ENCODE measurements around the gene TMEM151B. TPM values are rescaled to one million over a fixed set of nuclear protein-coding genes. Genes with fewer than 3 reads are reported as not detected.
A peak's percentile ranks its signal among the peaks of the same experiment; 100 is the strongest.

TMEM151B gene
- total RNA-seq, 1 donor from 2014 or later: 0.05 TPM

DNA sequence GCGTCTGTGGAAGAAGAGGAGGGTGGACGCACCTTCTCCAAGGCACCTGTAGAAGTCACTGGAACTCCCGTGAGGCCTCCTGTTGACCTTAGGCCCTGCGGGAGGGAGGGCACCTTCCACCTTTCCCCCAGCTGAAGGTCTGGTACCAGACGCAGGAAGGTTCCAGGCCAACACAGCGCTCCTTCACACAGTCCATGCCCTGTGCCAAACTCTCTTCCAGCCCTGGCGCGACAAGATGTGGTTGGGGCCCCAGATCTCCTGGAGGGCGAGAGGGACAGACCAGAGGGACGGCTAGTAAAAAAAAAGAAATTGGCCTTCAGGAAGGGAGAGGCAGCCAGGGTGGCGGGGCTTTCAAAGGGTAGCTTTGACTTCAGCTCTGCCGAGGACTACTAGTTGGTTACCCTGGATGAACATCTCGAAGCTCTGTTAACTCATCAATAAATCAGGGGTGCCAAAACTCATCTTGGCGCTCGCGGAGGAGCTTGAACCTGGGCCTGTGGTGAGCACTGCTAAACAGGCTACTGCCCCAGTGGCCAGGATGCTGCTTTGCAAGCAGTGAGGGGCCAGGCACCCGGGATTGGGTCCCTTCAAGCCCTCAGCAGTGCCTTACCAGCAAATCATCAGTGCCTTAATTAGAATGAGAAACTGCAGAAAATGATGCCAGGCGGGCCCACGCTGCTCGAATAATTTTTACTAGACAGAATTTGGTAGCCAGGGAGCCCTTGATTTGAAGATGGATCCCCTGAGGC, 28.0 kb downstream of the TMEM151B start:
- no peak overlapping the region for H3K27ac Mint-ChIP-seq (ENCODE audit: unreplicated experiment)
- H3K36me3 Mint-ChIP-seq (ENCODE audit: low read depth): peaks cover 24% of the 10 kb centered on the region
- peaks cover 6% of the 10 kb centered on the region for H3K4me1 Mint-ChIP-seq (ENCODE audit: low read depth)
- no peak for DNase-seq (ENCODE audit: low spot score)
- H3K27me3 Mint-ChIP-seq (ENCODE audit: low read depth): peaks cover 38% of the 10 kb centered on the region
- no peaks in the 10 kb centered on the region for H3K9me3 Mint-ChIP-seq (ENCODE audit: low read depth)
- TF ChIP-seq, protein P1, sequence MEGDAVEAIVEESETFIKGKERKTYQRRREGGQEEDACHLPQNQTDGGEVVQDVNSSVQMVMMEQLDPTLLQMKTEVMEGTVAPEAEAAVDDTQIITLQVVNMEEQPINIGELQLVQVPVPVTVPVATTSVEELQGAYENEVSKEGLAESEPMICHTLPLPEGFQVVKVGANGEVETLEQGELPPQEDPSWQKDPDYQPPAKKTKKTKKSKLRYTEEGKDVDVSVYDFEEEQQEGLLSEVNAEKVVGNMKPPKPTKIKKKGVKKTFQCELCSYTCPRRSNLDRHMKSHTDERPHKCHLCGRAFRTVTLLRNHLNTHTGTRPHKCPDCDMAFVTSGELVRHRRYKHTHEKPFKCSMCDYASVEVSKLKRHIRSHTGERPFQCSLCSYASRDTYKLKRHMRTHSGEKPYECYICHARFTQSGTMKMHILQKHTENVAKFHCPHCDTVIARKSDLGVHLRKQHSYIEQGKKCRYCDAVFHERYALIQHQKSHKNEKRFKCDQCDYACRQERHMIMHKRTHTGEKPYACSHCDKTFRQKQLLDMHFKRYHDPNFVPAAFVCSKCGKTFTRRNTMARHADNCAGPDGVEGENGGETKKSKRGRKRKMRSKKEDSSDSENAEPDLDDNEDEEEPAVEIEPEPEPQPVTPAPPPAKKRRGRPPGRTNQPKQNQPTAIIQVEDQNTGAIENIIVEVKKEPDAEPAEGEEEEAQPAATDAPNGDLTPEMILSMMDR (IDR thresholded peaks at IDR 0.05): no peak
- peak overlapping the region; percentile 62 for H3K4me3 Mint-ChIP-seq (ENCODE audit: unreplicated experiment)

DNA sequence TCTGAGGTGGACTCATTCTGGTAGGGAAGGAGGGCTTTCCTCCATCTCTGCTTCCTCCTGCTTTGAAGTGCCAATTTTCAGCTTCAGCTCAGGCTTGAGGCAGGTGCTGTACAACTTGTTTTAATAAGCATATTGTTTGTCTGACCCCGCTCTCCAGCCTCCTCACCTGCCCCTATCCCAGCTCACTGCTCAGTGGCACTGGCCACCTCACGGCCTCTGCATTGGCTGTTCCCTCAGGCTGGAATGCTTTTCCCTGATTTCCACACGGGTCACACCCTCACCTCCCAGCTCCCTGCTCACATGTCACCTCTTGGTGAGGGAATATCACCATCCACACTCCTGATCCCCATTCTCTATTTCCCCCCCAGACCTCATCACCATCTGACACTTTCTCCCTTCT, 28.6 kb downstream of the TMEM151B start:
- no peaks in the 10 kb centered on the region for H3K9me3 Mint-ChIP-seq (ENCODE audit: low read depth)
- H3K4me1 Mint-ChIP-seq (ENCODE audit: low read depth): peaks cover 6% of the 10 kb centered on the region
- H3K27me3 Mint-ChIP-seq (ENCODE audit: low read depth): peaks cover 35% of the 10 kb centered on the region
- TF ChIP-seq, protein P1 (IDR thresholded peaks at IDR 0.05): no peak
- peaks cover 26% of the 10 kb centered on the region for H3K36me3 Mint-ChIP-seq (ENCODE audit: low read depth)
- H3K4me3 Mint-ChIP-seq (ENCODE audit: unreplicated experiment): no peak overlapping the region
- no peak overlapping the region for H3K27ac Mint-ChIP-seq (ENCODE audit: unreplicated experiment)
- no peak for DNase-seq (ENCODE audit: low spot score)

DNA sequence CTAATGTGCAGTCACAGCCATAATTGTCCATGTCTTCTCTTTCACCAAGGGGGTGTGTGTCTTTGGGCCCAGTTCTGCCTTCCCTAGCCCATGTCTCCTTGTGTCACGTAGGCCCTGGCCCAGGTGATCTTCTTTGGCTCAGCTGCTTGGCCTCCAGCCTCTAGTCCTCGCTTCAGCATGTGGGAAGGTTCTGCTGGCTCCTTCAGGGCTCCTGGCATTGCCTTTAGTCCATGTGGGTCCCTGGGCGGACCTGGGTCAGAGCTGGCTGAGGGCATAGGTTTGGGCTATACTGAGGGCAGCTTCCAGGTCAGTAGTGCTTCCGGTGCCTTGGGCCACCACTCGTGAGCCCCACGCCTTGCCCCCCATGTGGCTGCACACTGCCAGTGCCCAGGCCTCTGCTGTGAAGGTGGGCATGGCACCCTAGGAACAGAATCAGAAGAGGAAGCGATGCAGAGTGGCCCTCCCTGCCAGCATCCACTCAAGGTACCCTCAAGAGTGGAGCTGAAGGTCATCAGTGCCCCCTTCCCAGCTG, 30.1 kb downstream of the TMEM151B start:
- Mint-ChIP-seq H3K4me3 (ENCODE audit: unreplicated experiment) (no peak overlapping the region), H3K27me3 (ENCODE audit: low read depth) (peaks cover 25% of the 10 kb centered on the region), H3K4me1 (ENCODE audit: low read depth) (peaks cover 6% of the 10 kb centered on the region), H3K9me3 (ENCODE audit: low read depth) (no peaks in the 10 kb centered on the region), H3K36me3 (ENCODE audit: low read depth) (peaks cover 28% of the 10 kb centered on the region), H3K27ac (ENCODE audit: unreplicated experiment) (no peak overlapping the region)
- TF ChIP-seq, protein P1 (IDR thresholded peaks at IDR 0.05): no peak
- DNase-seq (ENCODE audit: low spot score): peak; percentile 84

DNA sequence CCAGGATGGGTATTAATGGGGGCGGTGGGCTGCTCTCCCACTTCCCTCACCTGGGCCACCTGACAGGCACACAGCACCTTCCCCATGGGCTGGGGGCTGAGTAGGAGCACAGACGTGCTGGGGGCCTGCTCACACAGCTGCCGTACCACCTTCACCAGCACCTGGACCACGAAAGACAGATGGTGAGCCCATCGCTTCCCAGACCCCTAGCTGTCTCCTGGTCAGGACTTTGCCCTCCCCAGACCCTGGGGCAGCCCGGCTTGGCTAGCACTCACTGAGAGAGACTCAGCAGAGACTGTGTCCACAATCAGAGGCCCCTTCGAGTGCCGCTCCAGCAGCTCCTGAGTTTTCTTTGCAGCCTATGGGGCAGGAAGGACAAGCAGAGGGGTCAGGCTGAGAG, 30.9 kb downstream of the TMEM151B start:
- Mint-ChIP-seq H3K4me3 (ENCODE audit: unreplicated experiment) (no peak overlapping the region), H3K27me3 (ENCODE audit: low read depth) (peaks cover 20% of the 10 kb centered on the region), H3K9me3 (ENCODE audit: low read depth) (no peaks in the 10 kb centered on the region), H3K4me1 (ENCODE audit: low read depth) (peaks cover 6% of the 10 kb centered on the region), H3K27ac (ENCODE audit: unreplicated experiment) (no peak overlapping the region), H3K36me3 (ENCODE audit: low read depth) (peaks cover 34% of the 10 kb centered on the region)
- TF ChIP-seq, protein P1 (IDR thresholded peaks at IDR 0.05): no peak
- peak; percentile 84 for DNase-seq (ENCODE audit: low spot score)

DNA sequence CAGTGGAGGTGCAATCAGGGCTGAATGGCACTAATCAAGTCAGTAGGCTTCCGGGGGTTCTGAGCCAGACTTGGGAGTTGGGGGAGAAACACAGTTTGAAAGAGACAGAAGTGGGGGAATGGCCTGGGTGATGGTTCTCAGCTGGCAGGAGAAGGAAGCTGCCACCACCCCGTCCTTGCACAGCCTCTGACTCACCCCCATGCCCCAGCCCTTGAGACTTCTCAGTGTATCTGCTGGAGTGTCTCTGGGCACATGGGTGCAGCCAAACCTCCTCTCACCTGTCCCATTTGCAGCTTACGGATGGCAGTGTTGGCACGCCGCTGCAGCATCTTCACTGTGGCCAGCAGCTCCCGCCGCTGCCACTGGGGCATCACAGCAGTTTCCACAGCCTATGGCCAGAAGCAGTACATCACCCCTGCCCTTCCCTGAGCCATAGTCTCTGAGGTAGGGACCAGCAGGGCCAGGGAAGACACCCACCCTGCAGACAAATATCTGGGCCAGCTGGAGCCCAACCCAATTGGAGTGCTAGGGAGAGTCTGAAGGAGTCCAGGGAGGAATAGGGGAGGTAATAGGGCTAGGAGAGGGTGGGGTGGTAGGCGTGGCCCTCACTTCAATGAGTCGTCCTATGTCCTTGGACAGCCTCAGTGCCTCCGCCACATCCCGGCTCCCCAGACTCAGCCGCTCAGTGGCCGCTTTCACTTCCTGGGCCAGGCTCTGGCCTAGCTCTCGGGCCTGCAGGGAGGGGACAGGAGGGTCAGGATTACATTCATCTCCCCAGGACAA, 31.7 kb downstream of the TMEM151B start:
- TF ChIP-seq, protein P1 (IDR thresholded peaks at IDR 0.05): no peak
- H3K4me1 Mint-ChIP-seq (ENCODE audit: low read depth): peaks cover 6% of the 10 kb centered on the region

More for the DNA sequence above, 31.7 kb downstream of the TMEM151B start:
- Mint-ChIP-seq H3K27ac (ENCODE audit: unreplicated experiment) (no peak overlapping the region), H3K4me3 (ENCODE audit: unreplicated experiment) (no peak overlapping the region), H3K27me3 (ENCODE audit: low read depth) (peaks cover 12% of the 10 kb centered on the region), H3K36me3 (ENCODE audit: low read depth) (peaks cover 35% of the 10 kb centered on the region), H3K9me3 (ENCODE audit: low read depth) (no peaks in the 10 kb centered on the region)
- DNase-seq (ENCODE audit: low spot score): no peak

All from chondrocyte (in vitro differentiated cells).